ENCODE results near the gene PRTN3.
"Not testable (repeated sequence)": the region's sequence is repeated elsewhere in the genome, so short reads cannot be mapped to it uniquely, and the experiment has no call there.

The PRTN3 gene

GRCh38 chr19:814152-815078 lies 26.4 kb upstream of the PRTN3 start (continued):
- TF ChIP-seq TSHZ2 (CRISPR knock-in tag; IDR thresholded peaks at IDR 0.05) (no peak), BACH2 (CRISPR knock-in tag; IDR thresholded peaks at IDR 0.05; ENCODE audit: borderline replicate concordance) (no peak), ARNTL (CRISPR knock-in tag; IDR thresholded peaks at IDR 0.05; ENCODE audit: borderline replicate concordance, low read depth) (no peak), TOX (CRISPR knock-in tag; IDR thresholded peaks at IDR 0.05; ENCODE audit: borderline replicate concordance) (no peak)

- TF ChIP-seq BACH2 (CRISPR knock-in tag; IDR thresholded peaks at IDR 0.05; ENCODE audit: borderline replicate concordance) (no peak), ZNF565 (CRISPR knock-in tag; conservative IDR thresholded peaks at IDR 0.05; ENCODE audit: low read depth) (no peak), ZFP30 (CRISPR knock-in tag; IDR thresholded peaks at IDR 0.05) (no peak)
- peak; percentile 21 for ATAC-seq
These were observed 25.6 kb upstream of the PRTN3 start for GRCh38 chr19:815079-815774.

- ATAC-seq, result no peak
- TF ChIP-seq BACH2 (CRISPR knock-in tag; IDR thresholded peaks at IDR 0.05; ENCODE audit: borderline replicate concordance), result no peak
- no peak for TF ChIP-seq ZNF565 (CRISPR knock-in tag; conservative IDR thresholded peaks at IDR 0.05; ENCODE audit: low read depth)
- TF ChIP-seq CSRNP3 (CRISPR knock-in tag; IDR thresholded peaks at IDR 0.05), result no peak
These were observed 24.9 kb upstream of the PRTN3 start for GRCh38 chr19:815775-816499.

- ATAC-seq, result no peak
- TF ChIP-seq ZC3H10 (CRISPR knock-in tag; IDR thresholded peaks at IDR 0.05) (no peak), ZFP3 (CRISPR knock-in tag; IDR thresholded peaks at IDR 0.05) (no peak), PPARA (CRISPR knock-in tag; IDR thresholded peaks at IDR 0.05; ENCODE audit: borderline replicate concordance) (no peak), ARNTL (CRISPR knock-in tag; IDR thresholded peaks at IDR 0.05; ENCODE audit: borderline replicate concordance, low read depth) (no peak), TCF4 (CRISPR knock-in tag; IDR thresholded peaks at IDR 0.05; ENCODE audit: borderline replicate concordance) (no peak), GLIS3 (CRISPR knock-in tag; IDR thresholded peaks at IDR 0.05) (no peak), TOX (CRISPR knock-in tag; IDR thresholded peaks at IDR 0.05; ENCODE audit: borderline replicate concordance) (no peak), ESRRG (CRISPR knock-in tag; IDR thresholded peaks at IDR 0.05) (no peak), PATZ1 (CRISPR knock-in tag; IDR thresholded peaks at IDR 0.05; ENCODE audit: borderline replicate concordance) (no peak), ZFP30 (CRISPR knock-in tag; IDR thresholded peaks at IDR 0.05) (no peak), ZNF8 (CRISPR knock-in tag; IDR thresholded peaks at IDR 0.05) (no peak), ISL1 (CRISPR knock-in tag; IDR thresholded peaks at IDR 0.05) (no peak), RARB (CRISPR knock-in tag; IDR thresholded peaks at IDR 0.05) (no peak), CSDC2 (CRISPR knock-in tag; IDR thresholded peaks at IDR 0.05) (no peak), ZNF565 (CRISPR knock-in tag; conservative IDR thresholded peaks at IDR 0.05; ENCODE audit: low read depth) (no peak), POU6F1 (CRISPR knock-in tag; IDR thresholded peaks at IDR 0.05; ENCODE audit: borderline replicate concordance, low read depth) (no peak)
These were observed 24.3 kb upstream of the PRTN3 start for GRCh38 chr19:816500-816857.

GRCh38 chr19:820212-820611 lies 20.6 kb upstream of the PRTN3 start:
- not testable (repeated sequence) for ATAC-seq
